Pancreas (tissue), 10 donors: ENCODE results near the gene GRPR. TPM values are rescaled to one million over a fixed set of nuclear protein-coding genes. Genes with fewer than 3 reads are reported as not detected.

Experiments
- ATAC-seq, 4 donors: fragments of 200-7000 bp; cut with Tn5 transposase; one replicate each; pipeline versions ENCODE4 v1.8.0 to v1.9.1; 2020; ENCODE audit warnings: mild to moderate bottlenecking in 4 of 4, moderate library complexity in 4 of 4
- DNase-seq, 6 donors: peaks; one replicate each; pipeline ENCODE4 v3.0.0-alpha.2; 2020
- FAIRE-seq: peaks from 2 replicates; lab custom pipeline; 2012; peaks lifted over from hg19 to GRCh38; lab: Jason Lieb, UNC
- H3K27ac ChIP-seq, 4 donors: fragments of 200-600 bp; sonication (generic); 1 replicate in 3 of 4; 2 replicates in 1 of 4; pipeline versions ENCODE4 v1.5.0 to v1.8.0; 2020
- H3K27me3 ChIP-seq, 4 donors: fragments of 200-600 bp; one replicate each; pipeline ENCODE4 v1.8.0; 2021
- H3K36me3 ChIP-seq, 3 donors: fragments of 200-600 bp; sonication (generic) in 1 of 3; one replicate each; pipeline versions ENCODE4 v1.5.0 to v1.8.0; 2020 to 2021
- H3K4me1 ChIP-seq, 3 donors: fragments of 200-600 bp; one replicate each; pipeline ENCODE4 v1.8.0; 2021
- H3K4me3 ChIP-seq, 4 donors: fragments of 200-600 bp; sonication (generic) in 2 of 4; one replicate each; pipeline versions ENCODE4 v1.5.0 to v1.8.0; 2020 to 2021
- H3K9me3 ChIP-seq, 4 donors: fragments of 200-600 bp; one replicate each; pipeline ENCODE4 v1.8.0; 2021
- WGBS, 2 donors: extraction: QIAGEN DNeasy Blood & Tissue Kit; methylation state at CpG; one replicate each; pipeline ENCODE4 v1.1.7; 2013; 5-methylcytosine and 5-hydroxymethylcytosine counted together
- intact Hi-C, 3 donors: fragments of 100-400 bp; cut with DNase I; formaldehyde crosslinking; loops; one replicate each; pipeline versions ENCODE4 v1.11.1 to v1.14.2; 2022
- polyA plus RNA-seq, 2 donors: library from polyadenylated mRNA; stranded (reverse); fragments of 200-250 nt; gene quantifications; one replicate each; pipeline ENCODE4 v1.2.3, GENCODE V29; 2013
- total RNA-seq, 6 donors: library from RNA; stranded (reverse); fragmentation: NEBNext Ultra II Directional in 4 of 6; extraction: Animal tissue kit (Norgen Biotek cat#: 25700) in 4 of 6; gene quantifications; one replicate each; pipeline versions ENCODE4 v1.2.1 to v1.2.4, GENCODE V29; 2021 to 2023
- TF ChIP-seq, protein P1 (sequence below), 4 donors: fragments of 200-600 bp; sonication (generic) in 3 of 4; IDR thresholded peaks; one replicate each; pipeline versions ENCODE4 v1.5.0 to v1.8.0; 2021; ENCODE audit warnings: antibody characterized with exemption in 4 of 4
- donor health status: healthy with polysubstance abuse.
- donor health status: DM: no; HTN: no; CAD: no; lungs with moderate emphysema.
- donor health status: DM: no; HTN: no; CAD: no.
- donor health status: control.
- donor health status: control.
- donor health status: Bipolar disorder and iron deficiency.
- donor health status: DM: yes; HTN: yes; CAD: no.
- donor health status: DM: no; HTN: no; CAD: no.
- donor health status: DM: no; HTN: no; CAD: no.
- donor health status: DM: yes; HTN: yes; CAD: no.

The GRPR gene
- total and polyA plus RNA-seq, 8 donors: 1.4 to 32.4 (median 8.2) TPM

DNA sequence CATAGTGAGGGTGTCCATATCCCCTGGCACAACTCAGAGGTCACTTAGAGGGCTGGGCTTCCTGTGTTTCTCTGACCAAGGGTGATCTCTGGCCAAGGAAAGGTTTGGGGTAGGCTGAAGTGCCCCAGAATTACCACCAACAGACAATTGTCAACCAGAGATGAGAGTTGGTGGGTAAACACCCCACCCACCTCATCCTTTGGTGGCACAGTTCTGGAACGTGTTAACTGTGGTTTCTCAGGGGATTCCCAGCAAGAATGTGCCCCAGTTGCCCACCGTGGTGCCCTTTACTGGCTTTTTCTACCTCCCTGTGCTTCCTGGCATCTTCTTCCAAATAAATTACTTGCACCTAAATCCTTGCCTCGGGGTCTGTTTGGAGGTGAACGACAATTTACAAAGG is 17.1 kb downstream of the GRPR start:
- Histone ChIP-seq H3K4me3 (no peak overlapping the region), H3K27ac (no peak overlapping the region), H3K27me3 (no peaks in the 10 kb centered on the region), H3K4me1 (peaks cover 0 to 5% (median 0%) of the 10 kb centered on the region in 3 donors), H3K9me3 (no peaks in the 10 kb centered on the region), H3K36me3 (no peaks in the 10 kb centered on the region)
- DNase-seq (no peak), ATAC-seq (no peak), FAIRE-seq (no peak)
- intact Hi-C loops: no loop called here
- WGBS, 2 donors: 73 to 86% methylated on average over 4 of the region's 4 CpGs
- TF ChIP-seq, protein P1, sequence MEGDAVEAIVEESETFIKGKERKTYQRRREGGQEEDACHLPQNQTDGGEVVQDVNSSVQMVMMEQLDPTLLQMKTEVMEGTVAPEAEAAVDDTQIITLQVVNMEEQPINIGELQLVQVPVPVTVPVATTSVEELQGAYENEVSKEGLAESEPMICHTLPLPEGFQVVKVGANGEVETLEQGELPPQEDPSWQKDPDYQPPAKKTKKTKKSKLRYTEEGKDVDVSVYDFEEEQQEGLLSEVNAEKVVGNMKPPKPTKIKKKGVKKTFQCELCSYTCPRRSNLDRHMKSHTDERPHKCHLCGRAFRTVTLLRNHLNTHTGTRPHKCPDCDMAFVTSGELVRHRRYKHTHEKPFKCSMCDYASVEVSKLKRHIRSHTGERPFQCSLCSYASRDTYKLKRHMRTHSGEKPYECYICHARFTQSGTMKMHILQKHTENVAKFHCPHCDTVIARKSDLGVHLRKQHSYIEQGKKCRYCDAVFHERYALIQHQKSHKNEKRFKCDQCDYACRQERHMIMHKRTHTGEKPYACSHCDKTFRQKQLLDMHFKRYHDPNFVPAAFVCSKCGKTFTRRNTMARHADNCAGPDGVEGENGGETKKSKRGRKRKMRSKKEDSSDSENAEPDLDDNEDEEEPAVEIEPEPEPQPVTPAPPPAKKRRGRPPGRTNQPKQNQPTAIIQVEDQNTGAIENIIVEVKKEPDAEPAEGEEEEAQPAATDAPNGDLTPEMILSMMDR (IDR thresholded peaks at IDR 0.05): no peak

DNA sequence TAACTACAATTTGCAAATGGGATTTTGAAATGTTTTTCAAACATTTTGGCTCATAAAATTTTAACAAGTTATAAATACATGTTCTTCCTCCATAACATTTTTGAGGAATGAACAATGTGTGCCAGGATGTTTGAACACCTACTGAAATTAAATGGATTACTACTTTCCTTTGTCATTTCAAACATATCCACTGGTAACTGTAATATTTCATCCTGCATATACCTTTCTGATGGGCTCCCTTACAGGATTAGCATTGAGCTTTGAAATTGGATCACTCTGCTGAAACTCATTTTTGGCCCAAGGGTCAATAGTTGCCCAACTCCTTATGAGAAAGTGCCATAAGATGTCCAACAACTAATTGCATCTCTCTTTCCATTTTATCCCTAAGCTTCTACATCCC is 17.6 kb downstream of the GRPR start:
- TF ChIP-seq, protein P1 (IDR thresholded peaks at IDR 0.05): no peak

DNA sequence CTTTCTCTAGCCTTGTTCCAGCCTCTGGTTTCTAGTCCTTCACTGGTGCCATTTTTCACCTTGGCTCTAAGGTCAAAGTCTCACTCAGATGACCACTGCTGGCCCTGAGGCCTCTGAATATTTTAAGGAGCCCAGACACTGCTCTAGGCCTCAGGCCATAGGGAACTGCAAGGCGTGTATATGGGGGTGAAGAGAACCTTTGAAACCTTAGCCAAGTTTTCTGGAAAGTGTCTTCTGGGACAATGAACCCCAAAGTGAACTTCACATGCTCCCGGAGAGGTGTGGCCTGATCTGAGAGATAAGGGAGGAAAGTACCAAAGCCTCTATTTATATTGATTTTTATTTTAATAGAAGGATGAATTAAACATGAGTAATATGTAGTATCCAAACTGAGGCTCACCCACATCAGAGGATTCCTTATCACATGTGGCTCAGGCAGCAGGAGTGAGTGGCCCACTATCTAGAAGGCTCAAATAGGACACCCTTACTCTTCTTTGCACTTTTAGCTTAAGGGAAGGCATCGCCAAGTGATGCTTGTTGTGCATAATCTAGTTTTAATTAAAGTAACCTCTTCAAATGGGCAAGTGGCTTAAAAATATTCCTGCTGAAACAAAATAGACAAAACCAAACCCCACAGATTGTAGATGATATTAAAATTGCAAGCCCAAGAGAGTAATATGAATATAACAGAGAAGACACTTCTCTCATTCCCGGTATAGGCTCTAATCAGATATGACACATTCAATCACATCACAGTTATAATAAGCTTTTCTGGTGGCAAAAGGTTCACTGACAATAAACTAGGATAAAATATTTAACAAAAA is 18.3 kb downstream of the GRPR start:
- no peak for ATAC-seq
- Histone ChIP-seq H3K36me3 (no peaks in the 10 kb centered on the region), H3K4me3 (no peak overlapping the region), H3K4me1 (peaks cover 0 to 5% (median 0%) of the 10 kb centered on the region in 3 donors), H3K27me3 (no peaks in the 10 kb centered on the region), H3K9me3 (no peaks in the 10 kb centered on the region), H3K27ac (no peak overlapping the region)
- TF ChIP-seq, protein P1 (IDR thresholded peaks at IDR 0.05): no peak
- 81 to 83% methylated on average over 4 of the region's 4 CpGs for WGBS, 2 donors
- DNase-seq: no peak
- no peak for FAIRE-seq
- intact Hi-C loops: no loop called here

More for the DNA sequence above, 17.6 kb downstream of the GRPR start:
- Histone ChIP-seq H3K27me3 (no peaks in the 10 kb centered on the region), H3K4me3 (no peak overlapping the region), H3K9me3 (no peaks in the 10 kb centered on the region), H3K27ac (no peak overlapping the region), H3K36me3 (no peaks in the 10 kb centered on the region), H3K4me1 (peaks cover 0 to 5% (median 0%) of the 10 kb centered on the region in 3 donors)
- intact Hi-C loops: no loop called here
- ATAC-seq: no peak
- DNase-seq: no peak
- no peak for FAIRE-seq

DNA sequence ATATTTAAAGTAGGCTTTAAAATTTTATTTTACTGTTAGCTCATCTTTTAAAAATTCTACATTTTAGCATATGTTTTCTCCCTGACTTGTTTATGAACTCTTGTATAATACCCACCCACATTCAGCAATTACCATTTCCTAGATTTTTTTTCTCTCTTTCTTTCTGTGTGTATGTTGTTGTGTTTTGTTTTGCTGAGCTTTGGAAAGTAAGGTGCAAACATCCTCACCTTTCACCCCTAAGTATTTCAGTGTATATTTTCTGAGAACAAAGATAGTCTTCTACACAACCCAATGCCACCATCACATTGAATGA is 18.8 kb downstream of the GRPR start:
- DNase-seq: no peak
- H3K9me3 ChIP-seq: no peaks in the 10 kb centered on the region
- peak; percentile 69 for FAIRE-seq
- TF ChIP-seq, protein P1 (IDR thresholded peaks at IDR 0.05): no peak
- intact Hi-C loops: no loop called here
- H3K27me3 ChIP-seq: no peaks in the 10 kb centered on the region
- no peak overlapping the region for H3K4me3 ChIP-seq
- no peaks in the 10 kb centered on the region for H3K36me3 ChIP-seq
- no peak overlapping the region for H3K27ac ChIP-seq
- peaks cover 0 to 5% (median 0%) of the 10 kb centered on the region in 3 donors for H3K4me1 ChIP-seq
- ATAC-seq: no peak

- intact Hi-C loops: no loop called here
- no peak overlapping the region for H3K4me3 ChIP-seq
- no peaks in the 10 kb centered on the region for H3K36me3 ChIP-seq
- no peak for FAIRE-seq
- no peaks in the 10 kb centered on the region for H3K9me3 ChIP-seq
- peaks cover 0 to 5% (median 0%) of the 10 kb centered on the region in 3 donors for H3K4me1 ChIP-seq
- TF ChIP-seq, protein P1 (IDR thresholded peaks at IDR 0.05): no peak
- no peaks in the 10 kb centered on the region for H3K27me3 ChIP-seq
- ATAC-seq: peak in 2 of 4 donors; percentile 27 to 61
- no peak for DNase-seq
- peak overlapping the region in 1 of 4 donors; percentile 6 for H3K27ac ChIP-seq
These were observed 20.6 kb downstream of the GRPR start for GRCh38 chrX:16143968-16144367.
